ENCODE measurements around the gene RGS9. TPM values are rescaled to one million over a fixed set of nuclear protein-coding genes. Genes with fewer than 3 reads are reported as not detected.

Gene RGS9
- total and polyA plus RNA-seq, 10 of the 15 experiments (the other 5 are each of a cell fraction or from before 2014, with no cell fraction given) = 1.1 to 10.6 (median 5.6) TPM

DNA sequence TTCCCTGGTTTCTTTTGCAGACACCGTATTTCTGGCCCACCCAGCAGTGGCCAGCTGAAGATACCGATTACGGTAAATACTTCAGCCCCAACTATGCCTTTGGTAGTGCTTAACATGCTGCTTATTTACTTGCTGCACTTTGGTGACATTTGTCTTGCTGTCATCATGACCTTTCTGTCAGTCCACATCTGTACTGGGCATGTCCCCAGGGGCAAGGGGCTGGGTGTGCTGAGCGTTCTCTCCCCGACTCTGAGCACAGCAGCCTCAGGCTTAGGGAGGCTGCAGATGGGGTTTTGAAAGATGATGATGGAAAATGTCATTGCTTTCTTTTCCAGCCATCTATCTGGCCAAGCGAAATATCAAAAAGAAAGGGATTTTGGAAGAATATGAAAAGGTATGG lies 23.3 kb downstream of the RGS9 start (continued):
- TF ChIP-seq IKZF1 (conservative IDR thresholded peaks at IDR 0.05) = no peak

DNA sequence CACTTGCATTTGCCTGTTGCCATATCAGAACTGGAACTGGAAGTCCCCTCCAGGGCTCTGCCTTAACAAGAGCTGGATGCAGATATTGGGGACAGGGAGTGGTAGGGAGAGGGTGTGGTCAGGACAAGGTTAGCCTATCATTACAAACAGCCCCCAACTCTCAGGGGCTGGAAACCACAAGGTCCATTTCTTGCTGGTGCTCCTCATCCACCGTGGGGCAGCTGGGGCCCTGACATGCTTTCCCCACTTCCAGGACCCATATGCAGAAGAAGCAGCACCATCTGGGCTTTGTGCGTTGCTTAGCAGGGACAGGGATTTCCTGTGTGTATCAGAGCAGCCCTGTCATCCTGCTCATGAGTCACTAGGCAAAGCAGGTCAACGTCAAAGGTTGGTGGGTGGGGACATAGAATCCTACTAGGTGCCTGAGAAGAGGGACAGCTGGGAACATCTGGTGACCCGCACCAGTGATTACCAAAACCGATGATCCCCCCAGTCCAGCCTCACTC lies 26.9 kb downstream of the RGS9 start:
- peaks cover 13% of the 10 kb centered on the region for H3K4me1 ChIP-seq (ENCODE audit: control insufficient read depth, insufficient read depth, low read length)
- H3K4me3 ChIP-seq = no peak overlapping the region
- no peak overlapping the region for H3K9ac ChIP-seq (ENCODE audit: control insufficient read depth, insufficient read depth, low read length)
- peak overlapping the region; percentile 16; the same call in 1 of the 2 replicates for H2AFZ ChIP-seq (ENCODE audit: control insufficient read depth, low read depth, low read length)
- no peaks in the 10 kb centered on the region for H3K79me2 ChIP-seq (ENCODE audit: control insufficient read depth, insufficient read depth, low read length)
- in situ Hi-C loops (cut with MboI) = no loop called here
- H3K9me3 ChIP-seq (replicated peaks; ENCODE audit: control insufficient read depth, insufficient read depth, low read length) = no peaks in the 10 kb centered on the region
- WGBS (ENCODE audit: insufficient coverage, insufficient replicate concordance, low lambda C conversion rate, missing lambda C conversion rate) = 4% methylated on average over 5 of the region's 5 CpGs
- CTCF ChIA-PET = interaction anchor here (1.0 kb wide), 1 partner anchor 8 kb away, joined by 4 read pairs; no protein-coding TSS in a partner anchor
- no peaks in the 10 kb centered on the region for H3K36me3 ChIP-seq (ENCODE audit: control insufficient read depth in 2 of 2, insufficient read depth in 2 of 2, low read length in 1 of 2)
- intact Hi-C loops (cut with micrococcal nuclease; ENCODE audit: unreplicated experiment) = no loop called here
- DNase-seq (ENCODE audit: low read depth, low spot score) (no peak), FAIRE-seq (peak; percentile 95), ATAC-seq (peak; percentile 98)
- H3K27ac ChIP-seq (ENCODE audit: control insufficient read depth, insufficient read depth) = peak overlapping the region; percentile 27
- no peaks in the 10 kb centered on the region for H3K27me3 ChIP-seq (replicated peaks in 1 of 2; ENCODE audit: control insufficient read depth in 2 of 2, insufficient read depth in 2 of 2, low read length in 1 of 2)
- SMC1A ChIA-PET (ENCODE audit: uncharacterized antibody, unreplicated experiment) = interaction anchor here (2.8 kb wide), 1 partner anchor 8 kb away, joined by 10 read pairs; no protein-coding TSS in a partner anchor
- H3K4me2 ChIP-seq (ENCODE audit: control insufficient read depth, insufficient read depth) = peak overlapping the region; percentile 69
- RAD21 ChIA-PET (ENCODE audit: unreplicated experiment) = no interaction called here
- no peaks in the 10 kb centered on the region for H4K20me1 ChIP-seq (ENCODE audit: control insufficient read depth, insufficient read depth)
- POLR2A ChIA-PET = interaction anchor here (1.0 kb wide), 1 partner anchor 9 kb away, joined by 4 read pairs; no protein-coding TSS in a partner anchor
- no TSS peak for BruUV-seq (replicated peaks)
- peak; percentile 45; the same call in 1 of the 3 replicates for TF ChIP-seq POU2F2 (IDR thresholded peaks at IDR 0.05; ENCODE audit: borderline replicate concordance, low read depth, low read length)
- TF ChIP-seq TCF3 (IDR thresholded peaks at IDR 0.05; ENCODE audit: borderline replicate concordance, insufficient read depth, low read depth, low read length) = peak; percentile 88
- TF ChIP-seq CREB1 (IDR thresholded peaks at IDR 0.05; ENCODE audit: low read depth) = peak; percentile 78; the same call in 1 of the 2 replicates
- no peak for TF ChIP-seq ZNF384 (IDR thresholded peaks at IDR 0.05; ENCODE audit: borderline replicate concordance, low read depth, low read length)
- no peak for TF ChIP-seq NR2C2 (IDR thresholded peaks at IDR 0.05; ENCODE audit: borderline replicate concordance, control insufficient read depth, insufficient read length, low read depth)
- TF ChIP-seq, protein P1, sequence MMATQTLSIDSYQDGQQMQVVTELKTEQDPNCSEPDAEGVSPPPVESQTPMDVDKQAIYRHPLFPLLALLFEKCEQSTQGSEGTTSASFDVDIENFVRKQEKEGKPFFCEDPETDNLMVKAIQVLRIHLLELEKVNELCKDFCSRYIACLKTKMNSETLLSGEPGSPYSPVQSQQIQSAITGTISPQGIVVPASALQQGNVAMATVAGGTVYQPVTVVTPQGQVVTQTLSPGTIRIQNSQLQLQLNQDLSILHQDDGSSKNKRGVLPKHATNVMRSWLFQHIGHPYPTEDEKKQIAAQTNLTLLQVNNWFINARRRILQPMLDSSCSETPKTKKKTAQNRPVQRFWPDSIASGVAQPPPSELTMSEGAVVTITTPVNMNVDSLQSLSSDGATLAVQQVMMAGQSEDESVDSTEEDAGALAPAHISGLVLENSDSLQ (IDR thresholded peaks at IDR 0.05) = peak; percentile 35
- TF ChIP-seq BMI1 (IDR thresholded peaks at IDR 0.05; ENCODE audit: borderline replicate concordance) = no peak
- TF ChIP-seq MTA2 (IDR thresholded peaks at IDR 0.05; ENCODE audit: low read depth) = no peak
- no peak for TF ChIP-seq ETV6 (conservative IDR thresholded peaks at IDR 0.05 in 1 of 2, IDR thresholded peaks at IDR 0.05 in 1 of 2; ENCODE audit: borderline replicate concordance in 1 of 2, low read depth in 1 of 2)
- no peak for TF ChIP-seq NFXL1 (IDR thresholded peaks at IDR 0.05; ENCODE audit: borderline replicate concordance)
- TF ChIP-seq, protein P2, sequence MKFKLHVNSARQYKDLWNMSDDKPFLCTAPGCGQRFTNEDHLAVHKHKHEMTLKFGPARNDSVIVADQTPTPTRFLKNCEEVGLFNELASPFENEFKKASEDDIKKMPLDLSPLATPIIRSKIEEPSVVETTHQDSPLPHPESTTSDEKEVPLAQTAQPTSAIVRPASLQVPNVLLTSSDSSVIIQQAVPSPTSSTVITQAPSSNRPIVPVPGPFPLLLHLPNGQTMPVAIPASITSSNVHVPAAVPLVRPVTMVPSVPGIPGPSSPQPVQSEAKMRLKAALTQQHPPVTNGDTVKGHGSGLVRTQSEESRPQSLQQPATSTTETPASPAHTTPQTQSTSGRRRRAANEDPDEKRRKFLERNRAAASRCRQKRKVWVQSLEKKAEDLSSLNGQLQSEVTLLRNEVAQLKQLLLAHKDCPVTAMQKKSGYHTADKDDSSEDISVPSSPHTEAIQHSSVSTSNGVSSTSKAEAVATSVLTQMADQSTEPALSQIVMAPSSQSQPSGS (IDR thresholded peaks at IDR 0.05; ENCODE audit: low read length) = no peak
- TF ChIP-seq KAT2A (conservative IDR thresholded peaks at IDR 0.05; ENCODE audit: control insufficient read depth, low read depth, low read length) = no peak
- TF ChIP-seq IKZF2 (IDR thresholded peaks at IDR 0.05) = peak in 1 of 2 experiments; percentile 16; a peak in 1 of 4 replicates
- TF ChIP-seq, protein P3, sequence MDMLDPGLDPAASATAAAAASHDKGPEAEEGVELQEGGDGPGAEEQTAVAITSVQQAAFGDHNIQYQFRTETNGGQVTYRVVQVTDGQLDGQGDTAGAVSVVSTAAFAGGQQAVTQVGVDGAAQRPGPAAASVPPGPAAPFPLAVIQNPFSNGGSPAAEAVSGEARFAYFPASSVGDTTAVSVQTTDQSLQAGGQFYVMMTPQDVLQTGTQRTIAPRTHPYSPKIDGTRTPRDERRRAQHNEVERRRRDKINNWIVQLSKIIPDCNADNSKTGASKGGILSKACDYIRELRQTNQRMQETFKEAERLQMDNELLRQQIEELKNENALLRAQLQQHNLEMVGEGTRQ (IDR thresholded peaks at IDR 0.05; ENCODE audit: borderline replicate concordance, low read depth, low read length) = no peak
- no peak for TF ChIP-seq ZNF274 (IDR thresholded peaks at IDR 0.05; ENCODE audit: insufficient read depth, insufficient read length)
- TF ChIP-seq ATF7 (IDR thresholded peaks at IDR 0.05; ENCODE audit: low read depth) = no peak
- peak; percentile 78 for TF ChIP-seq RFX5 (IDR thresholded peaks at IDR 0.05; ENCODE audit: low read depth, low read length)
- no peak for TF ChIP-seq KDM1A (IDR thresholded peaks at IDR 0.05; ENCODE audit: borderline replicate concordance)
- no peak for TF ChIP-seq NR2C1 (IDR thresholded peaks at IDR 0.05)
- no peak for TF ChIP-seq ESRRA (IDR thresholded peaks at IDR 0.05; ENCODE audit: low read length)
- TF ChIP-seq CREM (IDR thresholded peaks at IDR 0.05; ENCODE audit: low read depth) = peak; percentile 49; the same call in 1 of the 2 replicates

All from GM12878 (cell line).